Liver (tissue), 9 donors: ENCODE data around the gene ALDH3B2. TPM values are rescaled to one million over a fixed set of nuclear protein-coding genes. Genes with fewer than 3 reads are reported as not detected.

Experiments
- DNase-seq: peaks from one replicate; pipeline ENCODE4 v3.0.0-alpha.2; 2017; ENCODE audit warnings: low spot score
- H3K27ac ChIP-seq, 2 donors: one replicate each; pipeline ENCODE4 v1.7.0; 2013; ENCODE audit warnings: inconsistent platforms in 2 of 2, low read length in 2 of 2, control low read depth in 1 of 2, low read depth in 1 of 2, mild to moderate bottlenecking in 1 of 2
- H3K27me3 ChIP-seq, 4 donors: one replicate each; pipeline versions ENCODE4 v1.6.1 to v1.7.0; 2013; ENCODE audit warnings: low read length in 3 of 4, inconsistent platforms in 1 of 4, mild to moderate bottlenecking in 1 of 4, moderate library complexity in 1 of 4; ENCODE audit not compliant: control insufficient read depth in 4 of 4, insufficient read depth in 4 of 4
- H3K36me3 ChIP-seq, 4 donors: one replicate each; pipeline versions ENCODE4 v1.6.1 to v1.7.0; 2013; ENCODE audit warnings: low read length in 3 of 4, mild to moderate bottlenecking in 3 of 4, low read depth in 1 of 4, moderate library complexity in 1 of 4; ENCODE audit not compliant: control insufficient read depth in 4 of 4, insufficient read depth in 3 of 4
- H3K4me1 ChIP-seq, 4 donors: one replicate each; pipeline versions ENCODE4 v1.6.1 to v1.7.0; 2013; ENCODE audit warnings: low read length in 3 of 4, mild to moderate bottlenecking in 3 of 4, moderate library complexity in 1 of 4; ENCODE audit not compliant: control insufficient read depth in 4 of 4, insufficient read depth in 4 of 4
- H3K4me3 ChIP-seq, 3 donors: one replicate each; pipeline versions ENCODE4 v1.6.1 to v1.7.0; 2013; ENCODE audit warnings: low read length in 3 of 3, control low read depth in 1 of 3, low read depth in 1 of 3, mild to moderate bottlenecking in 1 of 3
- H3K9ac ChIP-seq, 2 donors: one replicate each; pipeline ENCODE4 v1.7.0; 2013; ENCODE audit warnings: low read length in 2 of 2, mild to moderate bottlenecking in 2 of 2, moderate library complexity in 2 of 2, control low read depth in 1 of 2, low read depth in 1 of 2
- H3K9me3 ChIP-seq, 4 donors: one replicate each; pipeline versions ENCODE4 v1.6.1 to v1.7.0; 2013; ENCODE audit warnings: low read length in 3 of 4; ENCODE audit not compliant: control insufficient read depth in 4 of 4
- EGR1 ChIP-seq, 2 donors: IDR thresholded peaks; 2 replicates each; pipeline ENCODE4 v1.6.1; 2016 to 2018; ENCODE audit warnings: antibody characterized with exemption in 2 of 2, low read depth in 2 of 2
- FOXA1 ChIP-seq: IDR thresholded peaks from 2 replicates; pipeline ENCODE4 v1.6.1; 2016; ENCODE audit warnings: antibody characterized with exemption
- FOXA2 ChIP-seq: IDR thresholded peaks from 2 replicates; pipeline ENCODE4 v1.6.1; 2016; ENCODE audit warnings: antibody characterized with exemption
- GABPA ChIP-seq, 2 donors: IDR thresholded peaks in 1 of 2; conservative IDR thresholded peaks in 1 of 2; 2 replicates each; pipeline ENCODE4 v1.6.1; 2016; ENCODE audit warnings: antibody characterized with exemption in 2 of 2, mild to moderate bottlenecking in 1 of 2, moderate library complexity in 1 of 2
- HNF4A ChIP-seq, 2 donors: conservative IDR thresholded peaks; 2 replicates each; pipeline ENCODE4 v1.6.1; 2016; ENCODE audit warnings: antibody characterized with exemption in 2 of 2, mild to moderate bottlenecking in 2 of 2
- HNF4G ChIP-seq: IDR thresholded peaks from 2 replicates; pipeline ENCODE4 v1.6.1; 2016; ENCODE audit warnings: antibody characterized with exemption
- JUND ChIP-seq, 2 donors: IDR thresholded peaks; 2 replicates each; pipeline ENCODE4 v1.6.1; 2016; ENCODE audit warnings: antibody characterized with exemption in 2 of 2
- MAX ChIP-seq: IDR thresholded peaks from 2 replicates; pipeline ENCODE4 v1.6.1; 2016; ENCODE audit warnings: antibody characterized with exemption
- NR2F2 ChIP-seq: IDR thresholded peaks from 2 replicates; pipeline ENCODE4 v1.6.1; 2016; ENCODE audit warnings: antibody characterized with exemption
- RAD21 ChIP-seq, 2 donors: IDR thresholded peaks; 2 replicates each; pipeline ENCODE4 v1.6.1; 2016; ENCODE audit warnings: antibody characterized with exemption in 2 of 2, mild to moderate bottlenecking in 2 of 2
- REST ChIP-seq: IDR thresholded peaks from 2 replicates; pipeline ENCODE4 v1.6.1; 2016; ENCODE audit warnings: antibody characterized with exemption, mild to moderate bottlenecking
- RXRA ChIP-seq, 2 donors: IDR thresholded peaks; 2 replicates each; pipeline ENCODE4 v1.6.1; 2017 to 2018; ENCODE audit warnings: antibody characterized with exemption in 2 of 2, mild to moderate bottlenecking in 1 of 2
- SP1 ChIP-seq: IDR thresholded peaks from 2 replicates; pipeline ENCODE4 v1.6.1; 2018; ENCODE audit warnings: antibody characterized with exemption, mild to moderate bottlenecking
- TAF1 ChIP-seq: conservative IDR thresholded peaks from 2 replicates; pipeline ENCODE4 v1.6.1; 2016; ENCODE audit warnings: antibody characterized with exemption, mild to moderate bottlenecking
- YY1 ChIP-seq: IDR thresholded peaks from 2 replicates; pipeline ENCODE4 v1.6.1; 2016; ENCODE audit warnings: antibody characterized with exemption, mild to moderate bottlenecking
- ZBTB33 ChIP-seq: IDR thresholded peaks from 2 replicates; pipeline ENCODE4 v1.6.1; 2016; ENCODE audit warnings: antibody characterized with exemption
- WGBS: extraction: QIAGEN DNeasy Blood & Tissue Kit; methylation state at CpG from one replicate; pipeline ENCODE4 v1.1.7; 2013; 5-methylcytosine and 5-hydroxymethylcytosine counted together
- polyA plus RNA-seq, 2 donors: library from polyadenylated mRNA; stranded (reverse) in 1 of 2; unstranded in 1 of 2; fragments of 200-250 nt in 1 of 2; fragments of >200 nt in 1 of 2; fragmentation: Nextera tagmentation in 1 of 2; extraction: Ambion mirVana in 1 of 2; gene quantifications; one replicate each; pipeline versions ENCODE4 v1.2.1 to v1.2.3, GENCODE V29; 2013 to 2015
- total RNA-seq, 2 donors: library from RNA; depleted of rRNA; stranded (reverse); fragments of >200 nt; gene quantifications; one replicate each; pipeline ENCODE4 v1.2.3, GENCODE V29; 2014
- TF ChIP-seq, protein P1 (sequence below): fragments of 150-350 bp; IDR thresholded peaks from 2 replicates; pipeline ENCODE4 v1.5.1; 2017; ENCODE audit warnings: improper control_type of control experiment, low read depth, low read length; ENCODE audit not compliant: missing input control
- TF ChIP-seq, protein P2 (sequence below): IDR thresholded peaks from 2 replicates; pipeline ENCODE4 v1.6.1; 2016; ENCODE audit warnings: antibody characterized with exemption
- donor health status: healthy.
- donor health status: healthy.
- donor health status: healthy.
- donor health status: healthy.
- donor health status: healthy.

Gene ALDH3B2
- total and polyA plus RNA-seq, 4 donors = not detected

- Histone ChIP-seq H3K9me3 (no peaks in the 10 kb centered on the region), H3K4me1 (peaks cover 0 to 2% (median under 1%) of the 10 kb centered on the region in 4 donors), H3K27me3 (no peaks in the 10 kb centered on the region), H3K36me3 (no peaks in the 10 kb centered on the region), H3K27ac (no peak overlapping the region), H3K4me3 (no peak overlapping the region), H3K9ac (no peak overlapping the region)
- no peak for TF ChIP-seq MAX
- no peak for TF ChIP-seq ZBTB33
- TF ChIP-seq EGR1 (IDR thresholded peaks at IDR 0.05; ENCODE audit: low read depth in 2 of 2) = no peak
- TF ChIP-seq, protein P1, sequence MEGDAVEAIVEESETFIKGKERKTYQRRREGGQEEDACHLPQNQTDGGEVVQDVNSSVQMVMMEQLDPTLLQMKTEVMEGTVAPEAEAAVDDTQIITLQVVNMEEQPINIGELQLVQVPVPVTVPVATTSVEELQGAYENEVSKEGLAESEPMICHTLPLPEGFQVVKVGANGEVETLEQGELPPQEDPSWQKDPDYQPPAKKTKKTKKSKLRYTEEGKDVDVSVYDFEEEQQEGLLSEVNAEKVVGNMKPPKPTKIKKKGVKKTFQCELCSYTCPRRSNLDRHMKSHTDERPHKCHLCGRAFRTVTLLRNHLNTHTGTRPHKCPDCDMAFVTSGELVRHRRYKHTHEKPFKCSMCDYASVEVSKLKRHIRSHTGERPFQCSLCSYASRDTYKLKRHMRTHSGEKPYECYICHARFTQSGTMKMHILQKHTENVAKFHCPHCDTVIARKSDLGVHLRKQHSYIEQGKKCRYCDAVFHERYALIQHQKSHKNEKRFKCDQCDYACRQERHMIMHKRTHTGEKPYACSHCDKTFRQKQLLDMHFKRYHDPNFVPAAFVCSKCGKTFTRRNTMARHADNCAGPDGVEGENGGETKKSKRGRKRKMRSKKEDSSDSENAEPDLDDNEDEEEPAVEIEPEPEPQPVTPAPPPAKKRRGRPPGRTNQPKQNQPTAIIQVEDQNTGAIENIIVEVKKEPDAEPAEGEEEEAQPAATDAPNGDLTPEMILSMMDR = no peak
- TF ChIP-seq GABPA (IDR thresholded peaks at IDR 0.05 in 1 of 2, conservative IDR thresholded peaks at IDR 0.05 in 1 of 2) = no peak
- TF ChIP-seq HNF4G = no peak
- no peak for TF ChIP-seq RXRA (IDR thresholded peaks at IDR 0.05)
- no peak for TF ChIP-seq SP1
- no peak for TF ChIP-seq FOXA2
- TF ChIP-seq REST = no peak
- TF ChIP-seq NR2F2 = no peak
- no peak for TF ChIP-seq HNF4A (conservative IDR thresholded peaks at IDR 0.05)
- TF ChIP-seq, protein P2, sequence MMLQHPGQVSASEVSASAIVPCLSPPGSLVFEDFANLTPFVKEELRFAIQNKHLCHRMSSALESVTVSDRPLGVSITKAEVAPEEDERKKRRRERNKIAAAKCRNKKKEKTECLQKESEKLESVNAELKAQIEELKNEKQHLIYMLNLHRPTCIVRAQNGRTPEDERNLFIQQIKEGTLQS = no peak
- TF ChIP-seq YY1 = no peak
- TF ChIP-seq FOXA1 = no peak
- no peak for TF ChIP-seq TAF1
- TF ChIP-seq RAD21 (IDR thresholded peaks at IDR 0.05) = no peak
- no peak for TF ChIP-seq JUND (IDR thresholded peaks at IDR 0.05)
- DNase-seq = no peak
- 85% methylated on average over 26 of the region's 26 CpGs for WGBS
Observed at GRCh38 chr11:67667490-67668191, 6.8 kb downstream of the ALDH3B2 start.
